HG03460 (cell line): ENCODE results near the gene CSN3.
"Not testable (repeated sequence)": the region's sequence is repeated elsewhere in the genome, so short reads cannot be mapped to it uniquely, and the experiment has no call there.

Experiments used
- ATAC-seq: cut with Tn5 transposase; IDR thresholded peaks from one replicate; pipeline ENCODE4 v1.9.1; 2021; ENCODE audit not compliant: unreplicated experiment

CSN3 gene

GRCh38 chr4:70242297-70242696, at the start of gene CSN3:
TSS of gene CSN3 (plus strand) at chr4:70242597. CDS start at chr4:70244820, 2,223 bp downstream.
- ATAC-seq = not testable (repeated sequence)

GRCh38 chr4:70192895-70193294, 49.5 kb upstream of the CSN3 start:
- no peak for ATAC-seq

- no peak for ATAC-seq
Measured at GRCh38 chr4:70195425-70195824, 47.0 kb upstream of the CSN3 start, which contains the start of gene ODAM. TSS of gene ODAM (plus strand) at chr4:70195725. CDS start at chr4:70196544, 819 bp downstream.

- no peak for ATAC-seq
Measured at GRCh38 chr4:70196857-70197256, 45.5 kb upstream of the CSN3 start.

- ATAC-seq = no peak
Measured at GRCh38 chr4:70197842-70198241, 44.6 kb upstream of the CSN3 start.

GRCh38 chr4:70203601-70204000, 38.8 kb upstream of the CSN3 start:
- no peak for ATAC-seq

- not testable (repeated sequence) for ATAC-seq
Measured at GRCh38 chr4:70212752-70213151, 29.6 kb upstream of the CSN3 start.

GRCh38 chr4:70216109-70216508, 26.3 kb upstream of the CSN3 start:
- not testable (repeated sequence) for ATAC-seq

GRCh38 chr4:70216550-70216949, 25.8 kb upstream of the CSN3 start:
- not testable (repeated sequence) for ATAC-seq

- not testable (repeated sequence) for ATAC-seq
Measured at GRCh38 chr4:70221389-70221788, 21.0 kb upstream of the CSN3 start.

- not testable (repeated sequence) for ATAC-seq
Measured at GRCh38 chr4:70221818-70222217, 20.6 kb upstream of the CSN3 start.

GRCh38 chr4:70225824-70226223, 16.6 kb upstream of the CSN3 start, which contains the start of gene FDCSP:
TSS of gene FDCSP (plus strand) at chr4:70226124. CDS start at chr4:70231195, 5,071 bp downstream.
- no peak for ATAC-seq

GRCh38 chr4:70236125-70236524, 6.3 kb upstream of the CSN3 start:
- no peak for ATAC-seq

- ATAC-seq = no peak
Measured at GRCh38 chr4:70239131-70239883, 3.1 kb upstream of the CSN3 start.

- ATAC-seq = no peak
Measured at GRCh38 chr4:70239884-70240591, 2.4 kb upstream of the CSN3 start.

- no peak for ATAC-seq
Measured at GRCh38 chr4:70243091-70243490, 694 bp downstream of the CSN3 start.

GRCh38 chr4:70251250-70251944, 9.0 kb downstream of the CSN3 start:
- no peak for ATAC-seq

- no peak for ATAC-seq
Measured at GRCh38 chr4:70251945-70252277, 9.5 kb downstream of the CSN3 start.

- ATAC-seq = no peak
Measured at GRCh38 chr4:70269674-70270073, 27.3 kb downstream of the CSN3 start.

- ATAC-seq = no peak
Measured at GRCh38 chr4:70277121-70277520, 34.7 kb downstream of the CSN3 start.

- ATAC-seq = no peak
Measured at GRCh38 chr4:70280567-70280966, 38.2 kb downstream of the CSN3 start.

- no peak for ATAC-seq
Measured at GRCh38 chr4:70288651-70289050, 46.3 kb downstream of the CSN3 start.
